NCI-H187 treated with DMSO at 0.1 percent for 48 hours (cell line): ENCODE measurements around the gene MRGPRD.

Experiments
- DNase-seq: peaks from one replicate; lab custom pipeline; 2025; lab: John Stamatoyannopoulos, UW

The MRGPRD gene

DNA sequence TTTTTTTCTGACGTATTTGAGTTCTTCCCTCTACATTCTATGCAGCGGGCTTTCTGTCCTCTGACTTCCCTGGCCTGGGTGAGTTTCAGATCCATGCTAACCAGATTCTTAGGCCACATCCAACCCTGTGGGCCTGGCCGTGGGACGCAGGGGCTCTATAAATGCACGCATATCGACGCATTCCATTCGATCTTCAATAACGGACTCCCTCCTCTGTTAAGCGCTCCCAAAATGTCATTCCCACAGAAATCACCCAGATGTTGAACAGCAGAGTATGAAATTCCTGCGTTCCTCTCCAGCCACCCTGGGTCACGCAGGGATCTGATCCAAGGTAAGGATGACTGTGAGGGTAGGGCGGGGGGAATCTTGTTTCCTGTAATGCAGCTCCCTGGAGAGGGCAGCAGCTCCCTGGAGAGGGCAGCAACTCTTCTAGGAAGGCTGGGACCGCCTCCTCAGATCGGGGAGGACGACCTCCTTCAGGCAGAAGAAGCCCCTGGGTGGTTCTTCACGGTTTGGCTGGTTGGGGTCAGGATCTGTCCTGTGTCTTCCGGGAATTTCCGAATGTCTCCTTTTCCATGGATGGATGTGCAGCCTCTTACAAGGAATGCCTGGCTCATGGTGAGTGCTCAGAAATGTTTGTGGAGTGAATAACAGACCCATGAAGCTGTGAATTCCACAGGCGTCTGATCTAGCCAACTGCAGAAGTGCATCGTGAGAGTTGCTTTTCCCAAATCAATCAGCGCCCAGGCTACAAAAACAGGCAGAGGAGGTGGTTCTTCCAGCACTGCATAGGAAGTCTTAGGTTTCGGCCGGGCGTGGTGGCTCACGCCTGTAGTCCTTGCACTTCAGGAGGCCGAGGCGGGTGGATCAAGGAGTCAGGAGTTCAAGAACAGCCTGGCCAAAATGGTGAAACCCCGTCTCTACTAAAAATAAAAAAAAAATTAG lies 12.2 kb downstream of the MRGPRD start:
- no peak for DNase-seq

DNA sequence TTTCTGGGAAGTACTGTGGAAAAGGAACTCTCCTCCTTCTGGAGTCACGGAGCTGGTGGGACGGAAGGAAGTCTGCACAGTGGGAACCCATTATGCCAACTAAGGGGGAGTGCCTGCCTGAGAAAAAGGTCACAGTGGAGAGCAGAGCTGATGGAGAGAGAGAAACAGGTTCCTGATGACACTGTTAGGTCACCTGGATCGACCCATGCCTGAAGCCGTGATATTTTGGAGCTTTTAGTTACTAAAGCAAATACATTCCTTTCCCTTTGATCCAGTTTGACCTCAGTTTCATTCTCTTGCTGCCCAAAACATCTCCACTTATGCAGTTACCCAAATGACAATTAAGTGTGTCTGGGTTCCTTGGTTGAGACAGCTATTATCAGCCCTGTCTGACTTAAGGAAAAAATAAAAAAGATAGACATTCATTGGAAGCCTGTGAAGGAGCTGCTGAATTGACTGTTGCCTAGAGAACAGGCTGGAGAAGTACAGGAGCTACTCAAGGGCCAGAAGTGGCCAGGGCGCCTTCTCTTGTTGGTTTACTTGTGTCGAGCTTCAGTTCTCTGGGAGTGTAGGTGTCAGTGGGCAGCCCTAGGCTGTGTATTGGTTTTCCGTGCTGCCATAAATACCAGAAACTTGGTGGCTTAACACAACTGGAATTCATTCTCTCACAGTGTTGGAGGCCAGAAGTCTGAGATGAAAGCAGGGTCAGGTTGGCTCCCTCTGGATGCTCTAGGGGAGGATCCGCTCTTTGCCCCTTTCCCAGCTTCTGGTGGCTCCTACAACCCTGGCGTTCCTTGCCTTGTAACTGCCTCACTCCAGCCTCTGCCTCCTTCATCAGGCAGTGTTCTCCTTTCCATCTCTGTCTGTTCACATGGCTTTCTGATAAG lies 13.6 kb downstream of the MRGPRD start:
- no peak for DNase-seq

DNA sequence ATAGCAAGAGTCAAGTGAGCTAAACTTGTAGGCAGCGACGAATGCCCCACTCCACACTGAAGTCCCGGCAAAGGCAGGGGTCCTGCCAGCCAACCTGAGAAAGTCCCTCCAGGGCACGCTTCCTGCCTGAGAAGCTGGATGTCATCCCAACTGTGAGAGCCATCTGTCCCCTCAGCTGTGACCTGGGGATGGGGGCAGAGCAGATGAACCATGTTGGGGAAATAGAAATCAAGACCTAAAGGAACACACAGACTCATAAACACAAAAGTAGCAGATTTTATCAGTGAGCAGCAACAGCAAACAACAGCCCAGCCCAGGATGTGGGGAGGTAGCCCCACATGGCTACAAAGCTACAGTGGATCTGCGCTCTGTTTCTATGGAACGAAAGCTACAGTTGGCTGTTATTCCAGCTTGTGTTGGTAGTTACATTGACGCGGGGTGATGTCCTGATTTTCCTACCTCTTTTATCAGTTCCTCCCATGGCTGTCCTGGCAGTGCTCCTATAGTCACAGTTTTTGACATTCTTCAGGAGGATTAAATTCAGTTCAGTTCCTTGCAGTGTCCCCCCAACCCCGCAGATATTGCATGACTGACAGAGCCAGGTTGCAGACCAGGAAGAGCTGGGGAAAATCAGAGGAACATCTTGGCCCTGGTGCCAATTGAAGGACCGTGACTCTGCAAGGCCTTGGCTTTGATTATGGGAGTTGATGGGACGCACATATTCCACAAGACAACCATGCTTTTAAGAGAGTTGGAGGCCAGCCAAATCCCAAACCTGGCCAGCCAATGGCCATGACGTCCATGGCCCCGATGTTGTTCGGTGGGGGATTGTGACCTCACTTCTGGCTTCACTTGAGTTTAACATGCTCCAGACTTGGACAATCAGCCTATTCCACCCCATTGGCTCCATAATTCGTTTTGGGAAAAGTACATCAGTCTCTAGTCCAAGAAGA lies 14.6 kb downstream of the MRGPRD start:
- DNase-seq, result no peak

DNA sequence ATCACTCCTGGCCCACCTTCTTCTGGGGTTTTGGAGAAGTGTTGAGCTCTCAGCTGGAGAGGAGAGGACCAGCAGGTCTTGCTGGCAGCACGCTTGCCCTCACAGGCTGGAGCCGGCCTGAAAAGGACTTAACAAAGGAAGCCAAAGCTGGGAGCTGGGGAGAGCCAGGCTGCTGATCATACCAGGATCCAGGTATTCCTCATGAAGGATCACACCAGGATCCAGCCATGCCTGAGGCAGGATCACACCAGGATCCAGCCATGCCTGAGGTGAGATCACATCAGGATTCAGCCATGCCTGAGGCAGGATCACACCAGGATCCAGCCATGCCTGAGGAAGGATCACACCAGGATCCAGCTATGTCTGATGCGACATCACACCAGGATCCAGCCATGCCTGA lies 17.0 kb downstream of the MRGPRD start:
- DNase-seq, result no peak

DNA sequence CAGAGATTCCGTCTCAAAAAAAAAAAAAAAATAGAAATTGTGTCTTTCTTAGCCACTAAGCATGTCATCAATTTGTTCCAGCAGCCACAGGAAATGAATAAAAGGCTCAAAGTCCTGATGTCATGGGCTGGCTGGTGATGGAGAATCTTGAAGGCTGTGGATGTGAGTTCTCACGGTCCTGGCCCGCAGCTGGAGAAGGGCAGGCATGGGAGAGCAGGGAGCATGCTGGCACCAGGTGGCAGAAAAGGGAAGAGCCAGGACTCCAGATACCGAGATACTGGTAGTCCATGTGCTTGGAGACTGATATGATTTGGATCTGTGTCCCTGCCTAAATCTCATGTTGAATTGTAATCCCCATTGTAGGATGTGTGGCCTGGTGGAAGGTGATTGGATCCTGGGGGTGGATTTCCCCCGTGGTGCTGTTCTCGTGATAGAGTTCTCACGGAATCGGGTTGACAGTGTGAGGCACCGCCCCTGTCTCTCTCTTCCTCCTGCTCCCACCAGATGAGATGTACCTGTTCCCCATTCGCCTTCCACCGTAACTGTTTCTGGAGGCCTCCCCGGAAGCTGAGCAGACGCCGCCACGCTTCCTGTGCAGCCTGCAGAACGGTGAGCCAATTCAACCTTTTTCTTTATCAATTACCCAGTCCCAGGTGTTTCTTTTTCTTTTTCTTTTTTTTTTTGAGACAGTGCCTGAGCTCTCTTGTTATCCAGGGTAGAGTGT lies 18.1 kb downstream of the MRGPRD start:
- DNase-seq, result no peak

DNA sequence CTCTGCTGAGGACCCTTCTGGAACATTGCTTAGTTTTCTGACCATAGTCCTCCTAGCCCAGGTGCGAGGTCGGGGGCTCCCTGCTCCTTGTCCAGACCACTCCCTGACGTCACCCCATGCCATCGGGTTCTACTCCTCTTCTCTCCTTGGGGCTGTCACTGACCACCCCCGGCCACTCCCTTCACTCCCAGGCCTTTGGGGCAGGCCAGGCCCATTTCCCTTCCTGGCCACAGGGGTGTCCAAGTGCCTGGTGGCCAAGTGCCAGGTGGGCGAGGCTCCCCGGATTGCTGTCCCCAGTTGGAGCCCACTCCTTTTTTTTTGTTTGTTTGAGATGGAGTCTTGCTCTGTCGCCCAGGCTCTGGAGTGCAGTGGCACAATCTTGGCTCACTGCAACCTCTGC lies 19.5 kb downstream of the MRGPRD start:
- DNase-seq, result no peak

DNA sequence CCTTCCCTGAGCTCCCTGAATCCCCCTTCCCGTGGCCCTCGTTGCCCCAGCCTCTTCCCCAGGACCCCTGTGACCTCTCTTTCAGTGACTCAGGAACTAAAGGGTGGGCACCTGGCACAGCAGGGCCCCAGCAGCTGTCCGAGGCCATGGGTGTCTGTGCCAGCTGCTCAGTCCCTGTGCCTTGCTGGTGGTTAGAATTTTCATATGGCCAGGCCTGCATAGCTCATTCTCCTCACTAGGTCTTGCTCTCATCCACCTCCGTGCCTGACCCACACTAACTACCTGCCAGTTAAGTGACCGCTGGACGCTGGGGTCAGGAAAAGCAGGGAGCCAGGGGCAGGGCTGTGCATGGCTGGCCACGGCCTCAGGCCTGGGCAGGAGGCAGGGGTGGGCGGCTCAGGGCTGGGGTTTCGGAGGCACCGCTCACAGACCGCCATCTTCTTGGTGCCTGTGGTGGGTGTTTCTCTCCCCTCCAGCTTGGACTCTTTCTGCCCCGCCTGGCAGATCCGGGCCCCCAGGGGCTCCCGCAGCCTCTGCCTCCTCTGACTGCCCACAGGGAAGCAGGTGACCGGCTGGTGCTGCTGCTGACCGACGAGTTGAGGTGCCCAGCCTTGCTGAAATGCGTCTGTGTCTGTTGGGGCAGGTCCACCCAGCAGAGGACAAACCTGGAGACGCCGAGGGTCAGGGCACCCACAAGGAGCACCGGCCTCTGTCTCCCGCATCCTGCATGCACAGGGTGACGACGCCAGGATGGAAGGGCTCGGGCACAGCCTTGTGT lies 20.3 kb downstream of the MRGPRD start:
- no peak for DNase-seq

DNA sequence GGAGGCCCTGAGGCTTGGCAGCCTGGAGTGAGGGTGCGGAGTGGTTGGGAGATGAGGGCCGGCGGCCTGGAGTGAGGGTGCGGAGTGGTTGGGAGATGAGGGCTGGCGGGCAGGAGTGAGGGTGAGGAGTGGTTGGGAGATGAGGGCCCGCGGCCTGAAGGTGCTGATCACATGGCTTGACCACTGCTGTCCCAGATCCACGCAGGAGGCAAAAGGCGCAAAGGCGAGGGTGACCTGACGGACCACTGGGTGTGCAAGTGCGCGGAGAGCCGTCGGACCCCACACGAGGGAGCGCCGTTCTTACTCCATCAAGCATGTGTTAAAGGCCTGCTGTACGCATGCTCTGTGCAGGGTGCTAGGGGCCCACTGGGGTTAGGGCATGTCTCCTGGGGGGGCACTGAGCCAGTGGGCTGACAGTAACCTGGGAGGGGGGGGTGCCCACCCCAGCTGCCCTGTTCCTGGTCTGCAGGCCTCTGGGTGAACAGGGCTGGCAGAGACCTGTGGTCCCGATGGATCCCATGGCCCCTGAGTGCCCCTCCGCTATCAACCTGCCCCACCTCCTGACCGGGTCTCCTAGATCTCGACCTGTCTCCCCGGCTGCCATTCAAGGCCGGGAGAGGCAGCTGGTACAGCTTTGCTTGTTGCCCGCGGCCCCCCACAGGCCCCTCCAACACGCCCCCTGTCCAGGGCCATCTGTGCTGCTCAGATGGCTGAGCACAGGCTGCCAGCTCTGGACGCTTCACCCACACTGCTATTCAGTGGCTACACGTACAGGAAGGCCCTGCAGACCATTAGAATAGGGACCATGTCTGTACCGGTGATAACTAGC lies 21.1 kb downstream of the MRGPRD start:
- DNase-seq, result no peak

DNA sequence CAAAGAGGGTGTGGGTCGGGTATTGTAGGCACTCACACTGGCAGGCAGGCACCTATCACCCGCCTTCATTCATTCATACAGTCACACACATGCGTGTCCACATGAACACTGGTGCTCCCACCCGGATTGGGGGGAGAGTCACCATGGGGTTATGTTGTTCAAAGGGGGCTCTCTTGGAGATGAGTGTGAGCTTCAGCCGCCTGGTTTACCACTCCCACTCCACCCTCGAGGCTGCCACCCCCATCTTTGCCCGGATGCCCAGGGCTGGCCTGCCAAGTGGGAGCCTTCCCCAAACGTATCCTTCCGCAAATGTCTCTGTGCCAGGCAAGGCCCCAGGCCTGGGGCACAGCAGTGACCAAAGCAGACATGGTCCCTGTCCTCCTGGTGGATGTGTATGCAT lies 22.6 kb downstream of the MRGPRD start:
- no peak for DNase-seq

DNA sequence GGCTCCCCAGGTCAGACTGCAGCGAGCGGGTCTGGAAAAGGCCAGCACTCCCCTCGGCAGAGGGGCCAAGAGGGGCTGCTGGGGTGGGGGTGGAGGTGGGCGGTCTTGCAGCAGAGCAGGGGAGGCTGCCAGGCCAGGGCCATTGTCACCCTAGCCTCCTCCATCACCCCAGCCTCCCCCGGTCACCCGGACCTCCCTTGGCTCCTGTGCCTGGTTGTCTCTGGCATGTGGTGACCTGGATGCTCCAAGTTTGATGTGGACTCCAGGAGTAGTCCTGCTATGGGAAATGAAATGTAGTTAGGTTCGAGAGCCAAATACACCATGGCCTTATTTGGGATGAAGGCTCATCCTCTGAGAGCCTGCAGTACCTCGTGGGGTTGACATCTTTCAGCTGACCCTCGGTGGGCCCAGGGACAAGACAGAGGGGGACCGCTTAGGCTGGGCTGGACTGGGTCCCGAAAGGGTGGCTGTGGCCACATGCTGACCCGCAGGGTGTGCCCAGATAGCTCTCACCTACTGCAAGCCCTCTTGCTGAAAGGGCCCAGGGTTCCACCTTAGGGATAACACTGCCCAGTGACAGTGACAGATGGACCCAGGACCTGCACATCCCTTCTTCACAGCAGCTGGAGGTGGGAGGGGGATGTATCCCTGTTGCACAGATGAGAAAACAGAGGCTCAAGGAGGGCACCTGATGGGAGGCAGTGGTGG lies 24.1 kb downstream of the MRGPRD start:
- no peak for DNase-seq

DNA sequence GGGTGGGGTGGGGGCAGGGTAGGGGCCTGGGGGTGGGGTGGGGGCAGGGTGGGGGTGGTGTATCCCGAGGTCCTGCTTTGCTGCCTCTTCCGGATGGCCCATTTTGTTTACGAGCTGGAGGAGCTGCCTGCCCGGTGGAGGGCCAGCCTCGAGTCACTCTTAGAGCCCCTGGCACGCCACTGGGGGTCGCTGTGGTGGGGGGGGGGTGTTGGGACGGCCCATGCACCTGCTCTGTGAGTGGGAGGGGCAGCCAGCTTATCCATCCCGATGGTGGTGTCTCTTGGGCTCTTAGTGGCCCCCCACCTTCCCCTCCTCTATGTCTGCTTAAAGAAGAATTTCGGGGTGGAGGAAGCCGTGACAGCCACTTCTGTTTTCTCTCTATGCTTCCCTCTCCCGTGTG lies 24.6 kb downstream of the MRGPRD start:
- DNase-seq, result no peak

DNA sequence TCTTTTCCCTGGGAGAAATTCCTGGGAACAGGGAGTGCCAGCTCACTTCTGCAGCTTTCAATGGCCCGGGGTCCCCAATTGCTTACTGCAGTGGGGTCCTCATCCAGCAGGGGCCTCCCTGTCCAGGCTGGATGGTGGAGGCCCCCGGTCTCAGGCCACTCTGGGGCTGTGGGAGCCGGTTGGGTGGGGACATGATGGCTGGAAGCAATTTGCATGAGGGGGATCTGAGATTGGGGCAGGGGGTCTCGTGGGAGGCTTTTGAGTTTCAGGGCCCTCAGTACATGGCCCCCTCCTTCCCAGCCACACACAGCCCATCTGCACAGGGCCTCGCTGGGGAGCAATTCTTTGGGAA lies 25.2 kb downstream of the MRGPRD start:
- no peak for DNase-seq

DNA sequence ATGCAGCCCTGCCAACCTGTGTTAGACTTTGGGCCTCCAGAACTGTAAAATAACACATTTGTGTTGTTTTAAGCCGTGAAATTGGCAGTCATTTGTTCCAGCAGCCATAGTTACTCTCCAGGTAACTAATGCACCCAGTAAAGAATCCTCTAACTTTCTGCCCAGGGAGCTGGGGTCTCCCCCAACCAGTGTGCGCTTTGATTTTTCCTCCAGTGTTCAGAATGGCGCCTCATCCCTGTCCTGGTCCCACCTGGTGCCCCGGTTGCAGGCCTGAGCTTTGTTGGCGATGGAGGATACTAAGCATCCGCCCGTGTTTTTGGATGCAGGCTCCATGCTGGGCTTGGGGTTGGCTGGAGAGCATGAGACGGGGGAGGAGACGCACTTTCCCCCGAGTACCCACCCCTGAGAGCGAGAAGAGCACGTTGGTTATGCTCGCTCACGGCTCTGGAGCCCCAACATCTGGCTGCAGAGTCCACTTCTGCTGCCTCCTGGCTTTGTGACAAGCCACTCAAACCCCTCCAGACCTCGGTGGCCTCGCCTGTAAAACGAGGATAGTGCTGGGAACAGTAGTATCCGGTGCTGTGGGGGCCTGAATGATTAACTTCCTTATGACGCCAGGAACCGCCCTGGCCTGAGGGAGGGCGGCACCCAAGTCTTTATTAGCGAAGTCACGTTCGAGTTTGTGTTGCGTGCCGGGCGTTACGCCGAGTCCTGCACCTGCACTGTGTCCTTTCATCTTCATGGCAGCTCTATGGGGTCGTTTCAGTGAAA lies 25.8 kb downstream of the MRGPRD start:
- no peak for DNase-seq

DNA sequence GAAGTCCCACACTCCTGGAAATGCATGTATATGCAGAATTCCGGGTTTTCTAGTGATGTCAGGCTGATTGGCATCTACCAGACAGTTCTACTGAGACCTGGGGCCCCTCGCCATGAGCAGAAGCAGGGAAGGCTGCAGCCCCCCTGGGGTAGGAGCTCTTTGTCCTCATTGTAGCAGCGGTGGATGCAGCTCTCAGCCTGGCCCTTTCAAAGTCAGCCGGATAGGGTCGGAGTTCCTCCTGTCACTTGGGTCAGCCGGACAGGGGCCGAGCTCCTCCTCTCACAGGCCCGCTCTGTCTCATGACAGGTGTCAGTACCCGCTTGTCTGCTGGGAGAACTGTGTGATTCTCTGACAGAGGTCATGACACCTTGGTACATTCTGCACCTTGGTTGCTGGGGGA lies 30.0 kb downstream of the MRGPRD start:
- DNase-seq, result no peak

DNA sequence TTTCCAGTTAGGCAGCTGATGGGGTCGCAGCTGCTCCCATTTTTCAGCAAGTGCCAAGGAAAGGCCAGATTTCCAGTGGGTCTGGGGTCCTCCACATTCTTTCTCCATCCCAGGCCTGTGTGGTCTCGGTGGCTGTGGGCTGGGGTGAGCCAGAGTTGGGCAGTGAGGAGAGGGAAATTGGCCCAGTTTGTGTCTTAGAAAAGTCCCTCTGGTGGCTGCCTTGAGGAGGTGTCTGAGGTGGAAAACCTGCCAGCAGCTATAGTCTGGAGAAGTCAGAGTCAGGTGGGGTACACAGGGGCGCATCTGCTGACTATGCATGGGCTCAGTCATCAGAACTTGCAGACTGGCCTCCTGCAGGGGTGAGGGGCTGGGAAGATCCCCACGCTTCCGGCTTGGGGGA lies 30.5 kb downstream of the MRGPRD start:
- DNase-seq, result no peak

DNA sequence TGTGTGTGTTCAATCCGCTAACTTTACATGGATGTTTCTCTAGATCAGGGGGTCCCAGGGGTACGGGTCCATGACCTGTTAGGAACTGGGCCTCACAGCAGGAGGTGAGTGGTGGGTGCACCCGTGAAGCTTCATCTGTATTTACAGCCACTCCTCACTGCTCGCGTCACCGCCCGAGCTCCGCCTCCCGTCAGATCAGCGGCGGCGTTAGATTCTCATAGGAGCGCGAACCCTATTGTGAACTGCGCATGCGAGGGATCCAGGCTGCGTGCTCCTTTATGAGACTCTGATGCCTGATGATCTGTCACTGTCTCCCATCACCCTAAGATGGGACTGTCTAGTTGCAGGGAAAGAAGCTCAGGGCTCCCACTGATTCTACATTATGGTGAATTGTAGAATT lies 31.9 kb downstream of the MRGPRD start:
- no peak for DNase-seq

DNA sequence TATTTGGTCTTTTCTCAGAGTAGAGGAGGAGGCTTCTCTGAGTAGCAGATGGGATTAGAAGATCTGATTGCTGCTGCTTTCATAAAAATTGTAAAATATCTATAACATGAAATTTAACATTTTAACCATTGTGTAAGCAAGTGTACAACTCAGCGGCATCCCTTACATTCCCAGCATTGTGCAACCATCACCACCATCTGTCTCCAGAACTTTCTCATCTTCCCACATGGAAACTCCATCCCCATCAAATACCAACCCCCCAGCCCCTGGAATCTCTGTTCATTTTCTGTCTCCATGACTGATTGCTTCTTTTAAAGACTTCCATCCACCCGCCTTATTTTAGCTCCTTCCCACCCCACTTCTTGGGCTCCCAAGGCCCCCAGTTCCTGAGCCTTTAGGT lies 32.3 kb downstream of the MRGPRD start:
- DNase-seq, result no peak

DNA sequence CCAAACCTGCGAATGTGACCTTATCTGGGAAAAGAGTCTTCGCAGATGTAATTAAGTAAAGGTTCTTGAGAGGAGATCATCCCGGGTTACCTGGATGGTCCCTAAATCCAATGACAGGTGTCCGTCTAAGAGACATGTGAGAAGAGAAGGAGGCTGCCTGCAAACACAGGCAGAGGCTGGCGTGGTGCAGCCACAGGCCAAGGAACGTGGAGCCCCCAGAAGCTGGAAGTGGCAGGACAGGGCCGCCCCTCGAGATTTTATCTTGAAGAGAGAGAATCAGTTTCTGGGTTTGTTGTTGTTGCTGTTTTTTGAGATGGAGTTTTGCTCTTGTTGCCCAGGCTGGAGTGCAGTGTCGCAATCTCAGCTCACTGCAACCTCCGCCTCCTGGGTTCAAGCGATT lies 33.6 kb downstream of the MRGPRD start:
- no peak for DNase-seq
